Choroid plexus epithelial cell (primary cell): ENCODE results near the gene TNS4.

Source experiments
- DNase-seq: peaks from one replicate; pipeline ENCODE4 v3.0.0-alpha.2; 2010; ENCODE audit warnings: low read depth
- H3K4me3 ChIP-seq: 2 replicates; pipeline ENCODE4 v1.5.1; 2011; ENCODE audit warnings: low read depth, mild to moderate bottlenecking, control low read depth, low read length, moderate library complexity
- CTCF ChIP-seq: conservative IDR thresholded peaks from 2 replicates; pipeline ENCODE4 v1.5.1; 2011; ENCODE audit warnings: low read depth, mild to moderate bottlenecking, control low read depth, inconsistent platforms, low read length, moderate library complexity

Gene TNS4

GRCh38 chr17:40498281-40499084, 2.9 kb downstream of the TNS4 start:
- TF ChIP-seq CTCF: no peak
- no peak for DNase-seq
- H3K4me3 ChIP-seq: no peak overlapping the region

DNA sequence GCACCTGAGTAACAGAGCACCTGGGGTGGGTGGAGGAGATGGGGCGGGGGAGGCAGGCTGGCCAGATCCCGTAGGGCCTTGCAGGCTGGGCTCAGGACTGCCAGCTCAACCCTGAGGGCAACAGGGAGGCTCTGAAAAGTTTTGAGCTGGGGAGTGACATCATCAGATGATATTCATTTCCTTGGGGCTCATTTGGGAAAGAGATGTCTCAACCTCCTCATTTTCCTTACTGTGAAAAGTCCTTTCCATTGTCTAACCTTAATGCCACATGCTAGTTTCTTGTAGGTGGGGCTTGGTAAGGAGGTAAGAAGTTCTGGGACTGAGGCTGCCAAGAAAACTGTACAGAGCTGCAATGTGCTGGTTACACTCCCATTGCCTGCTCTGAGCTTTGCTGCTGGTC, 3.7 kb downstream of the TNS4 start:
- no peak overlapping the region for H3K4me3 ChIP-seq
- DNase-seq: no peak
- no peak for TF ChIP-seq CTCF

GRCh38 chr17:40496634-40497420, 4.6 kb downstream of the TNS4 start:
- H3K4me3 ChIP-seq: no peak overlapping the region
- DNase-seq: no peak
- no peak for TF ChIP-seq CTCF

DNA sequence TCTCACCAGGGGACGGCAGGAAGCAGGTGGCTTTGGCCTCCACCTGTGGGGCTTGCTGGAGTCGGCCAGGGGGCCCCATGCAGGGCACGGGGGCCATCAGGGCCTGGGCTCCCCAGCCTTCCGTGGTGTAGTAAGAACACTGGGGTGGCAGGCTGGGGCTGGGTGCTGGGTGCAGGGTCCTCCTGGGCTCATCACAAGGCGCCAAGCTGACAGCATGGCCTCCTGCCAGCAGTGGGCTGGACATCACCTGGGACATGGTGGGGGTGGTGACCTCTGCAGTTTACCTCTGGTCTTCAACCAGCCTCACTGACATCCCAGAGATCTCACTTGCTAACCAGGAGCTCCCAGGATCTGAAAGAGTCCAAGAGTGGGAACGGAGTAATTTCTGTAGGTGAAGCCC, 5.3 kb downstream of the TNS4 start:
- H3K4me3 ChIP-seq: no peak overlapping the region
- no peak for DNase-seq
- no peak for TF ChIP-seq CTCF

DNA sequence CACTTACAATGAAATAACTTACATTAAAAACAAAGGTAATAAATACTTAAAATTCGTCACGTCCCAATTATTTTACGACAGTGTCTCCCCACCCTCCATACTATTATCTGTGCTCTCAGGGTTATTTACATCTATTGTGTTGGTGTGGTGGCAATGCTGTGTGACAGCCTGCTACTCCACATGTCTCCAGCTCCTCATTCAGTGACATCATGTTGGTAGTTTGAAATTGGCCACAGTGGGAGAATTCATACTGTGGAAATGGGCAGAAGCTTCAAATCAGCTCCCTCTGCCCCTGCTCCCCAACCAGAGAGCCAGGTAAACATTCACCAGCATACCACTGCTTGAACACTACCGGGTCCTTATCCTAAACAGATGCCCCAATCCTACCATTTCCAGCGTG, 6.3 kb downstream of the TNS4 start:
- DNase-seq: no peak
- H3K4me3 ChIP-seq: no peak overlapping the region
- TF ChIP-seq CTCF: no peak

GRCh38 chr17:40493697-40494096, 7.7 kb downstream of the TNS4 start:
- H3K4me3 ChIP-seq: no peak overlapping the region
- DNase-seq: no peak
- no peak for TF ChIP-seq CTCF
